ENCODE results near the gene MAGEH1. TPM values are rescaled to one million over a fixed set of nuclear protein-coding genes. Genes with fewer than 3 reads are reported as not detected.

The MAGEH1 gene
- total RNA-seq, 6 experiments from 2014 or later: 20.6 to 25.3 (median 24.9) TPM

DNA sequence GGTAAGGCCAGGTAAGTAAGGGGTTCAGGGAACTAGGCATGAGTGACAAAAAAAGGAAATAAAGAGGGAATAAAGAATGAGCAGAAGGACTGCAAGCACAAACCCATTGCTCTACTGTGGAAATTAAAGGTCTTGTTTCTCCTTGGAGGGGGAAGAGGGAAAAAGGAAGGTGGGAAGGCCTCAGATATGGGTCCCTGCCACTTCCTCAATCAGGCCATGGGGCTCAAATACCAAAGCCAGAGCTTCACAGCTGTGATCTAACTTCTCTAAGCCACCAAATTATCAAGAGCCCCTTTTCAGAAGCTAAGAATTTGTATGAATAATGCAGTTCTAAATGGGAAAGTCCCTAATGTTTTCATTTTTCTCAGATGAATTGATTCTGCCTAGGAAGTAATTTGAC lies 33.0 kb downstream of the MAGEH1 start:
- H3K27ac Mint-ChIP-seq: no peak overlapping the region
- no peaks in the 10 kb centered on the region for H3K27me3 Mint-ChIP-seq (ENCODE audit: insufficient read depth)
- no peak overlapping the region for H3K4me3 Mint-ChIP-seq
- DNase-seq: no peak
- no peaks in the 10 kb centered on the region for H3K36me3 Mint-ChIP-seq (ENCODE audit: low read depth)
- peaks cover 5% of the 10 kb centered on the region; the same call in 1 of the 2 replicates for H3K4me1 Mint-ChIP-seq (ENCODE audit: low read depth)
- H3K9me3 Mint-ChIP-seq: no peaks in the 10 kb centered on the region
- TF ChIP-seq, protein P1, sequence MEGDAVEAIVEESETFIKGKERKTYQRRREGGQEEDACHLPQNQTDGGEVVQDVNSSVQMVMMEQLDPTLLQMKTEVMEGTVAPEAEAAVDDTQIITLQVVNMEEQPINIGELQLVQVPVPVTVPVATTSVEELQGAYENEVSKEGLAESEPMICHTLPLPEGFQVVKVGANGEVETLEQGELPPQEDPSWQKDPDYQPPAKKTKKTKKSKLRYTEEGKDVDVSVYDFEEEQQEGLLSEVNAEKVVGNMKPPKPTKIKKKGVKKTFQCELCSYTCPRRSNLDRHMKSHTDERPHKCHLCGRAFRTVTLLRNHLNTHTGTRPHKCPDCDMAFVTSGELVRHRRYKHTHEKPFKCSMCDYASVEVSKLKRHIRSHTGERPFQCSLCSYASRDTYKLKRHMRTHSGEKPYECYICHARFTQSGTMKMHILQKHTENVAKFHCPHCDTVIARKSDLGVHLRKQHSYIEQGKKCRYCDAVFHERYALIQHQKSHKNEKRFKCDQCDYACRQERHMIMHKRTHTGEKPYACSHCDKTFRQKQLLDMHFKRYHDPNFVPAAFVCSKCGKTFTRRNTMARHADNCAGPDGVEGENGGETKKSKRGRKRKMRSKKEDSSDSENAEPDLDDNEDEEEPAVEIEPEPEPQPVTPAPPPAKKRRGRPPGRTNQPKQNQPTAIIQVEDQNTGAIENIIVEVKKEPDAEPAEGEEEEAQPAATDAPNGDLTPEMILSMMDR (IDR thresholded peaks at IDR 0.05): no peak

GRCh38 chrX:55486736-55487135 lies 34.8 kb downstream of the MAGEH1 start:
- H3K4me3 Mint-ChIP-seq: no peak overlapping the region
- TF ChIP-seq, protein P1 (IDR thresholded peaks at IDR 0.05): no peak
- no peaks in the 10 kb centered on the region for H3K27me3 Mint-ChIP-seq (ENCODE audit: insufficient read depth)
- no peak overlapping the region for H3K27ac Mint-ChIP-seq
- H3K4me1 Mint-ChIP-seq (ENCODE audit: low read depth): peaks cover 5% of the 10 kb centered on the region; the same call in 1 of the 2 replicates
- DNase-seq: peak; percentile 10
- H3K36me3 Mint-ChIP-seq (ENCODE audit: low read depth): no peaks in the 10 kb centered on the region
- no peaks in the 10 kb centered on the region for H3K9me3 Mint-ChIP-seq

- no peak overlapping the region for H3K4me3 Mint-ChIP-seq
These were observed 35.2 kb downstream of the MAGEH1 start for GRCh38 chrX:55487143-55487542.

DNA sequence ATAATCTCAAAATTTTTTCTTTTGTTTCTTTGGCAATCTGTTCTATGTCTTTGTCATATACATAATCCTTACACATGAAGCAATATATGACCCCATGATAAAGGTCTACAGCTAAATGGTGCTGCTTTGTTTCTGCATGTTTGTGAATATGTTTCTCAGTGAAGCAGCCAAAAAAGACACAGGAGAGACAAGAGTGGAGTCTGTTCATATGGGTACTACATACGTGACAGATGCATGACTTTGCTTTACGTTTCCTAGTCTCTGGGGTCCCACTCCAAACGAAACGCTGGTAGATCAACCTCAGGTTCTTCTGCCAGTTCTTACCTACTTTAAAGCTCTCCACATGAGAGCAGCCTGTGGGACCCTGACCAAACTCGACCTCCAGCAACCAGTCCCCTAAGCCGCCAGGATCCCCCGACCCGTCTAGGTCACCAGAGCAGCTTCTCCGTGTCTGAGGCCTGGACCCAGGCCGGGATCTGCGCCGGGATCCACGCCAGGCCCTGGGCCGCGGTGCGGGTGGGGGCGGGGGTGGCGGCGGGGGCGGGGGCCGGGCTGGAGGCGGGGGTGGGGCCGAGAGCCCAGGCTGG lies 36.2 kb downstream of the MAGEH1 start:
- Mint-ChIP-seq H3K27me3 (ENCODE audit: insufficient read depth) (no peaks in the 10 kb centered on the region), H3K4me1 (ENCODE audit: low read depth) (peaks cover 5% of the 10 kb centered on the region; the same call in 1 of the 2 replicates), H3K27ac (peak overlapping the region; percentile 43), H3K9me3 (no peaks in the 10 kb centered on the region), H3K36me3 (ENCODE audit: low read depth) (no peaks in the 10 kb centered on the region), H3K4me3 (peak overlapping the region; percentile 75)
- TF ChIP-seq, protein P1 (IDR thresholded peaks at IDR 0.05): no peak
- no peak for DNase-seq

More at GRCh38 chrX:55487143-55487542, 35.2 kb downstream of the MAGEH1 start:
- Mint-ChIP-seq H3K36me3 (ENCODE audit: low read depth) (no peaks in the 10 kb centered on the region), H3K4me1 (ENCODE audit: low read depth) (peaks cover 5% of the 10 kb centered on the region; the same call in 1 of the 2 replicates), H3K27ac (no peak overlapping the region), H3K9me3 (no peaks in the 10 kb centered on the region), H3K27me3 (ENCODE audit: insufficient read depth) (no peaks in the 10 kb centered on the region)
- TF ChIP-seq, protein P1 (IDR thresholded peaks at IDR 0.05): no peak
- no peak for DNase-seq

- Mint-ChIP-seq H3K27me3 (ENCODE audit: insufficient read depth) (no peaks in the 10 kb centered on the region), H3K4me1 (ENCODE audit: low read depth) (peaks cover 5% of the 10 kb centered on the region; the same call in 1 of the 2 replicates), H3K27ac (peak overlapping the region; percentile 94), H3K4me3 (peak overlapping the region; percentile 93), H3K9me3 (no peaks in the 10 kb centered on the region), H3K36me3 (ENCODE audit: low read depth) (no peaks in the 10 kb centered on the region)
- DNase-seq: peak; percentile 44
- TF ChIP-seq, protein P1 (IDR thresholded peaks at IDR 0.05): no peak
These were observed 36.8 kb downstream of the MAGEH1 start for GRCh38 chrX:55488593-55489313.
